ENCODE results near the gene AAK1.

AAK1 gene

DNA sequence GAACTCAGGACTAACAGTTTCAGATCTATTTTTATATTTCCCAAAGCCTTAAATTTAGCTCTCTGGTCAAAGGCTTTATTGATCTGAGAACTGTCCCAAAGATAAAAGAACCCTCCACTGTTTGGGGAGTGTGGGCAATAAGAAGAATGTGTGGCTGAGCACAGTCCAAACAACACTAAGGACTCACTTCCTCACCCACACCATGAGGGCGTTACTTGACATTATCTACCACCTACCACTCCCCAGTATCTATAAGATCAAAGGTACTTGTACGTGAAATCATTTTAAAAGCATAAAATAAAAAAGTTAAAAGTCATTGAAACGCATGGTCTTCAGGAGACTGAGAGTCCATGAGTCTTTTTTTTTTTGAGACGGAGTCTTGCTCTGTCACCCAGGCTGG lies 151.7 kb downstream of the AAK1 start:
- DNase-seq (ENCODE audit: low read depth), result no peak

GRCh38 chr2:69490486-69490885 lies 153.1 kb downstream of the AAK1 start:
- no peak for DNase-seq (ENCODE audit: low read depth)

- no peak for DNase-seq (ENCODE audit: low read depth)
Measured at GRCh38 chr2:69489793-69490192, 153.7 kb downstream of the AAK1 start.

DNA sequence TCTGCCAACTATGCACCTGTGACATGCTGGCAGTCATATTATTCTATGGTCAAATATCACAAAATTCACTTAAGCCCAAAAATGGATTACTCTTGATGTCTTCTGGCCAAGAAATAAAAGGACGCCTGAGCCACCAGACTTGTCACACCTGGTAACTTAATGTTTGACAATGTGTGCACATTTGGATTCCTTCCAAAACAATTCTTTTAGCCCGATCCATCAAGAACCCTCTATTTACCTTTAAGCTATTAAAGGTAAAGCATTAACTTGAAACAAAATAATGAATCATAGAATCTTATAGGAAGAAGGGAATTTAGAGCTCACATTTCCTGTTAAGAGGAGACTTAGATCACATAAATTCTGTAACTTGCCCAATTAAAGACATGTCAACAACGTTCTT lies 159.8 kb downstream of the AAK1 start:
- no peak for DNase-seq (ENCODE audit: low read depth)

DNA sequence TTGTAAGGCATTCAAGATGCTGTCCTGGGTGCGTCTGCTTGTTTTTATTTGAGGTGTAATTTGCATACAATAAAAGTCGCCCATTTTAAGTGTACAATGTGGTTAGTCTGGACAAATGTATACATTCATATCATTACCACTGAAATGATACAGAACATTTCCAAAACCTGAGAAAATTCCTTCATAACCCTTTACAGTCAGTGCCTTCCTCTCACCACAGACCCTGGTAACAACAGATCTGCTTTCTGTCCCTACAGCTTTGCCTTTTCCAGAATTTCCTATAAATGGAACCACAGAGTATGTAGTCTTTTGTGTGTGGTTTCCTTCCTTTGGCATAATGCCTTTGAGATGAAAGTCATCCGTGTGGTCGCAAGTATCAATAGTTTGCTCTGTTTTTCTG lies 160.5 kb downstream of the AAK1 start:
- DNase-seq (ENCODE audit: low read depth), result no peak

DNA sequence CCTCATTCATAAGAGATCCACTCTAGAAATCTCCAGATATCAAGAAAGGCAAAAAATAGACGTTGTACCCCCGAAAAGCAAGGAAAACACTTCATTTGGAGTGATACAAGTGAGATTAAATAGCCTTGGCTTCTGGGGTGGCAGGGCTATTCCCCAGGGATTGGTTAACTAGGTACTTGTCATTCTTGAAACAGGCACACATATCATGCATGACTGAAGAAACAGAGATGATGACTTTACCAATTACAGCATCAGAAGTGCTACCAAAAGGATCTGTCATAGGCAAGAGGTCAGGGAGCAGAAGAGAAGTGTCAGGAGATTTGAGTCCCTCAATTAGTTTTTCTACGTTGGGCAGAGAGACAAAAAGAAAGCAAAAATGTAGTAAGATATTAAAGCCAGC lies 161.1 kb downstream of the AAK1 start:
- DNase-seq (ENCODE audit: low read depth), result no peak

GRCh38 chr2:69481421-69481820 lies 162.1 kb downstream of the AAK1 start:
- no peak for DNase-seq (ENCODE audit: low read depth)

GRCh38 chr2:69477627-69478026 lies 165.9 kb downstream of the AAK1 start:
- no peak for DNase-seq (ENCODE audit: low read depth)

- no peak for DNase-seq (ENCODE audit: low read depth)
Measured at GRCh38 chr2:69474688-69475087, 168.9 kb downstream of the AAK1 start.

DNA sequence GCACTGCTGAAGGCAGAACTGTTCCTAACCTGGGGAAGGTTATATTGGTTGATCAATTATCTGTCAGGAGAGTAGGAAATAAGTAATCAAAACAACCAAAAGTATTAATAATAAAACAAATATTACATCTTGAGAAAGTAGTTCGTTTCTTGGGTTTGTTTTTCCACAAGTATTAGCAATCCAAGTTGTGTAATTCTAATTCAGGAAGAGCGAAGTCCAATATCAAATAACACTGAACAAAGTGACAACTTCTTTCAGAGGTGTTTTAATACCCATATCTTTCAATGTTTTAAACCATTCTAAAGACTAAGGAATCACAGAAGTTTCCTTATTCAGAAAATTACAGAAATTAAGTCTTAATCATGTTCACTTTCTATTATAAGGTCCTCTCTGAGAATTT lies 171.7 kb downstream of the AAK1 start:
- no peak for DNase-seq (ENCODE audit: low read depth)

DNA sequence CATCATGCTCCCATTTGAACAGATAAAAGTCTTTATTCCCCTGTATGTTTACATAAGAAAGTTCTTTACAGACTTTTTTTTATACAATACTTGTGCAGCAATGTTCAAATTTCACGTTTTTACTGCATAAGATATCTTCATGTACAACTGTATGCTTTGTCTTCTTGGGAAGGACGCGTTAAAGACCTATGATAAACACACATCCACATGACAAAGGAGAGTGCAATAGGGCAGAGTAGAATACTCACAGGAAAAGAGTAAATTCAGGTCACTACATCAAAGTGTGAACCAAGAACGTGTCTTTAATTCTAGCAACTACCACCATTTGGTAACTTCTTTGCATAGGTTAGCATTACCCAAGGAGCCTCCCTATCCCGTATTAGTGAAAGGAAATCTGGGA lies 172.6 kb downstream of the AAK1 start:
- no peak for DNase-seq (ENCODE audit: low read depth)

GRCh38 chr2:69469784-69470183 lies 173.8 kb downstream of the AAK1 start:
- DNase-seq (ENCODE audit: low read depth), result no peak

DNA sequence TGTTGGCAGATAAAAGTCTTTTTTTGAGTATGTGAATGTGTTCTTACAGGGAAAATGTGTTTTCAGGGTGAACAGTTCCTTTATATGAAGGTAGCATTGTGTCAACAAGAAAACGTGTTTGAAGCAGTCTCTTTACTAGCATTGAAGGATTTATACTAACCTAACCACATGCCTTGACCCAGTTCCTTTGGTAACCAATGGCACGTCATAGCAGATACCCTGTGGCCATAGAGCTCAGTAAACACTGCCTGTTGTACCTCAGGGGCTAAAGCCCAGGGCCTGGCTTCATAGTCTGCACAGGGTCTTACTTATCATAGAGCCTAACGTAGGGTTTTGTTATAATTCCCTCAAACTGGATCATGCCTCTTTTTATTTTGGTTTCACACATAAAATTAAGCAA lies 174.2 kb downstream of the AAK1 start:
- no peak for DNase-seq (ENCODE audit: low read depth)

DNA sequence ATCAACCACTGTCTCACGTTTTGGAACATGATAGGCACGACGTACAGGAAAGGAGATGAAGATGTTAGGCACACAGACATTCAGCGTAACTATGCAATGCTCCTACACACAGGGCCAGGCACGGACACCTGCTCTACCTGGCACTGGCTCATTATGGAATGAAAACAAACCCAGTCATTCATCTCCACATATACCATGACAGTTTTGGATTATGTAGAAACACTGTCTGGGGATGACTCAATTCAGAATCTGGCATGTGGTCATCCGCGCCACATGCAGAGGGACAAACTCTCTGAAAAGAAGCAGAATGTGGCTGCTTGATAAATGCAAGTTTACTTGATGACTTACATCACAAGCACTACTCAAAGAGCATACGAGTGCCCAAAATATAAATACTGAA lies 176.8 kb downstream of the AAK1 start:
- no peak for DNase-seq (ENCODE audit: low read depth)

- no peak for DNase-seq (ENCODE audit: low read depth)
Measured at GRCh38 chr2:69465513-69466456, 177.8 kb downstream of the AAK1 start.

- DNase-seq (ENCODE audit: low read depth), result no peak
Measured at GRCh38 chr2:69464575-69464974, 179.0 kb downstream of the AAK1 start.

DNA sequence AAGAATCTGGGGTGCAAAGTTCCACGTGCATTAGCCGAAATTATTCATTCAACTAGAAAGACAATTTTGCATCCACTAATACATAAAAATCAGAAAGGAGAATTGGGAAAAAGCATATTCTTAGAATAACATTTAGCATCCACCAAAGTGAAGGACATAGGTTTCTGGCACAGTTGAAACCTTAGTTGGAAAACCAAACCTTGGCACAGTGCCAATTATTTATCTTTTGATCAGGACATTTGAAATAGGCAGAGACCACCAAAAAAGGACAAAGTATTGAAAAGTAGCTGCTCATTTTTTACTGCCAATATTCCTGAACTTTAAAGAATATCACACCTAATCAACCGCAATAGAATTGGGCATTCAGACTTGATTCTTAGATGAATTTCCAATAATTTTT lies 180.8 kb downstream of the AAK1 start:
- no peak for DNase-seq (ENCODE audit: low read depth)

DNA sequence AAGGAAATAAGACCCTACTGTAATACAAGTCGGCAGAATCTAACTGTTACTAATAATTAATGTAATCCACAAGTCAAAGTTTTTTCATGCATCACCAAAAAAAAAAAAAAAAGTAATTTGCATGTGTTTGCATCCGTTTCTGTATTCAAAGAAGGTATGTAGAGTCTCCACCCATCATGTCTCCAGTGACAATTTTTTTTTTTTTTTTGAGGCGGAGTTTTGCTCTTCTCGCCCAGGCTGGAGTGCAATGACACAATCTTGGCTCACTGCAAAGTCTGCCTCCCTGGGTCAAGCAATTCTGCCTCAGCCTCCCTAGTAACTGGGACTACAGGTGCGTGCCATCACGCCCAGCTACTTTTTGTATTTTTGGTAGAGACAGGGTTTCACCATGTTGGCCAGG lies 182.1 kb downstream of the AAK1 start:
- no peak for DNase-seq (ENCODE audit: low read depth)

- no peak for DNase-seq (ENCODE audit: low read depth)
Measured at GRCh38 chr2:69459936-69460335, 183.6 kb downstream of the AAK1 start.

GRCh38 chr2:69456950-69457445 lies 186.5 kb downstream of the AAK1 start:
- no peak for DNase-seq (ENCODE audit: low read depth)

DNA sequence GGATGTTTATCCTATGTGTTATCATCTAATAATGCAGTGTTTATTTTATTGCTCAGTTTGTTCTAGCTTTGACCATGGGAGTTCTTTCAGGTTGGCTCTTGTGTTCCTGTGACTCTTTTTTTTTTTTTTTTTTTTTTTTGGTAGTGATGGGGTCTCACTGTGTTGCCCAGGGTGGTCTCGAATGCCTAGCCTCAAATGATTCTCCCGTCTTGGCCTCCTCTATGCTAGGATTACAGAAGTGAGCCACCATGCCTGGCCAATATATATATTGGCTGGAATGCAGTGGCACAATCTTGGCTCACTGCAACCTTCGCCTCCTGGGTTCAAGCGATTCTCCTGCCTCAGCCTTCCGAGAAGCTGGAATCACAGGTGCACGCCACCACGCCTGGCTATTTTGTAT lies 187.4 kb downstream of the AAK1 start:
- DNase-seq (ENCODE audit: low read depth), result no peak

GRCh38 chr2:69454976-69455375 lies 188.6 kb downstream of the AAK1 start:
- no peak for DNase-seq (ENCODE audit: low read depth)

DNA sequence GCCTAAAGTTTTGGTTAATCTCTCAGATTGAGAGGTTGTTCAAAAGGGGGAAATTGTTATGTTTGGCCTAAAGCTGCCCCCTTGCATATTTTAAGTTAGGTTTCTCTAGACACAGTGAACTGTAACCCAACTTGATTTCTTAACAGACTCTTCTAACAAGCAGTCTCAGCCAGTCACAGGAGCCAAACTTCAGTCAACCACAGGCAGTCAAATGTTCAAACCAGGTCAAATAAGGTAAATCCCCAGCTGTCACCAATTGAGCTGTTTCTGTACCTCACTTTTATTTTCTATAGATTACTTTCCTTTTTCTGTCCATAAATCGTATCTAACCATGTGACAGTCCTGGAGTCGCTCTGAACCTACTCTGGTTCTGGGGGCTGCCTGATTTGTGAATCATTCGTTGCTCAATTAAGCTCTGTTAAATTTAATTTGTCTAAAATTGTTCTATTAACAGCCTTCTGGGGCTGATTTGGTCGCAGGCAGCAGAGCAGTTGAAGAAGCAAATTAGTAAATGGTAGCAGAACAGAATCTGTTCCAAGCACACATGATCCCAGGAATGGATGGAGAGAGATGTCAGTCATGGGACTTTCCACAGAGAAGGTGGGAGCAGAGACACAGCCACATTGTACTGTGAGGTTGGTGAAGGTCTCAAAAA lies 189.9 kb downstream of the AAK1 start:
- no peak for DNase-seq (ENCODE audit: low read depth)
